Ovary (tissue), 3 donors: ENCODE results near the gene EHMT1.

ENCODE experiments used
- CTCF ChIP-seq, 3 donors: fragments of 450-650 bp in 2 of 3; fragments of 200-600 bp in 1 of 3; IDR thresholded peaks; one replicate each; pipeline versions ENCODE4 v1.5.1 to v1.8.0; 2016 to 2022; ENCODE audit warnings: antibody characterized with exemption in 3 of 3, mild to moderate bottlenecking in 1 of 3
- POLR2A ChIP-seq: fragments of 450-650 bp; IDR thresholded peaks from one replicate; pipeline ENCODE4 v1.6.1; 2017; ENCODE audit warnings: antibody characterized with exemption, mild to moderate bottlenecking, moderate library complexity
- donor health status: DM: no; HTN: no; CAD: no.

GRCh38 chr9:137866226-137867141 is 247.7 kb downstream of the EHMT1 start:
- TF ChIP-seq CTCF (IDR thresholded peaks at IDR 0.05) (no peak), POLR2A (no peak)
